ENCODE measurements around the gene VPS33A. TPM values are rescaled to one million over a fixed set of nuclear protein-coding genes. Genes with fewer than 3 reads are reported as not detected.

The VPS33A gene
- total RNA-seq, 2 experiments from 2014 or later: 12.0 to 14.2 TPM

DNA sequence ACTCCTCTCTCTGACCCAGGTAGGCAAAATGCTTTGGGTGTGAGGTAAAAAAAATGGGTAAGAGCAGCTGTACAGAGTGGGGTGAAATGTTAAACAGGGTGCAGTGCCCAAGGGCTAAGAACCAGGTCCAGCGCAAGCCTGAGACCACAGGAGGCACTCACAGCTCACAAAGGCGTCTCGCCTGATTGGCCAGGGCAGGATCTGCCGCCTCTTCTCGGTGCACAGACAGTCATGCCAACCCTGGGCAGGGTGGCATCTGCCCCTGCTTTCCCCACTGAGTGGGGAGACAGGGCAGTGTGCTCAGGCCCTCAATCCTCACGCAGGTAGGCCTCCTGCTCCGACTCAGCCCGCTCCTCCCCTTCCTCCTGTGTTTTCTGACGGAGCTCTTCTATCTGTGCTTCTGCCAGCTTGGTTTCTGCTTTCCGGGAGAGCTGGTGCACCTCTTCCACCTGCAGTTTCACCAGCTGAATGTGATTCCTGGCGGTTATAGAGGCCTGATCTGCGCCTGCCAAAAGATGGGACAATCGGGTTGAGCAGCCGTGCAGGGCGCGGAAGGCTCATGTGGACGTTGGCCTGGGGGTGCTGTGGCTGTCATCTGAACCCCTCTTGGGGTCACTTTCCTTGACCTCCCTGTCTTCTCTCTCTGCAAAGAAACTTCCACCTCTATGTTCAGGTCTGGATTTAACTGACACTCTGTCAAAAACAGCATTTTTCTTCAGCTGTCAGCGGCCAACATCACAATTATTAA is 58.0 kb downstream of the VPS33A start:
- TF ChIP-seq, protein P1, sequence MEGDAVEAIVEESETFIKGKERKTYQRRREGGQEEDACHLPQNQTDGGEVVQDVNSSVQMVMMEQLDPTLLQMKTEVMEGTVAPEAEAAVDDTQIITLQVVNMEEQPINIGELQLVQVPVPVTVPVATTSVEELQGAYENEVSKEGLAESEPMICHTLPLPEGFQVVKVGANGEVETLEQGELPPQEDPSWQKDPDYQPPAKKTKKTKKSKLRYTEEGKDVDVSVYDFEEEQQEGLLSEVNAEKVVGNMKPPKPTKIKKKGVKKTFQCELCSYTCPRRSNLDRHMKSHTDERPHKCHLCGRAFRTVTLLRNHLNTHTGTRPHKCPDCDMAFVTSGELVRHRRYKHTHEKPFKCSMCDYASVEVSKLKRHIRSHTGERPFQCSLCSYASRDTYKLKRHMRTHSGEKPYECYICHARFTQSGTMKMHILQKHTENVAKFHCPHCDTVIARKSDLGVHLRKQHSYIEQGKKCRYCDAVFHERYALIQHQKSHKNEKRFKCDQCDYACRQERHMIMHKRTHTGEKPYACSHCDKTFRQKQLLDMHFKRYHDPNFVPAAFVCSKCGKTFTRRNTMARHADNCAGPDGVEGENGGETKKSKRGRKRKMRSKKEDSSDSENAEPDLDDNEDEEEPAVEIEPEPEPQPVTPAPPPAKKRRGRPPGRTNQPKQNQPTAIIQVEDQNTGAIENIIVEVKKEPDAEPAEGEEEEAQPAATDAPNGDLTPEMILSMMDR (IDR thresholded peaks at IDR 0.05): no peak
- Mint-ChIP-seq H3K9me3 (no peaks in the 10 kb centered on the region), H3K36me3 (ENCODE audit: low read depth) (peaks cover 46% of the 10 kb centered on the region), H3K4me3 (no peak overlapping the region), H3K4me1 (ENCODE audit: low read depth) (peaks cover 9% of the 10 kb centered on the region), H3K27ac (no peak overlapping the region), H3K27me3 (no peaks in the 10 kb centered on the region)
- ChIA-PET POLR2A (no interaction called here), CTCF (no interaction called here)
- DNase-seq: no peak
- intact Hi-C loops (cut with DNase I, micrococcal nuclease): no loop called here
- no peak overlapping the region for H3K4me3 ChIP-seq (ENCODE audit: low read length)
- H3K27ac ChIP-seq (ENCODE audit: low read depth in 1 of 2, low read length in 2 of 2): no peak overlapping the region
- H3K36me3 ChIP-seq (ENCODE audit: insufficient read depth, low read length): peaks cover 49% of the 10 kb centered on the region
- no peak for ATAC-seq (ENCODE audit: poor library complexity)
- no peaks in the 10 kb centered on the region for H3K27me3 ChIP-seq (ENCODE audit: control insufficient read depth in 1 of 2, insufficient read depth in 2 of 2, low read length in 2 of 2)
- peaks cover 6% of the 10 kb centered on the region for H3K4me1 ChIP-seq (ENCODE audit: insufficient read depth, low read length)
- H3K9me3 ChIP-seq (ENCODE audit: control insufficient read depth in 1 of 2, insufficient read depth in 1 of 2, low read length in 2 of 2): no peaks in the 10 kb centered on the region

DNA sequence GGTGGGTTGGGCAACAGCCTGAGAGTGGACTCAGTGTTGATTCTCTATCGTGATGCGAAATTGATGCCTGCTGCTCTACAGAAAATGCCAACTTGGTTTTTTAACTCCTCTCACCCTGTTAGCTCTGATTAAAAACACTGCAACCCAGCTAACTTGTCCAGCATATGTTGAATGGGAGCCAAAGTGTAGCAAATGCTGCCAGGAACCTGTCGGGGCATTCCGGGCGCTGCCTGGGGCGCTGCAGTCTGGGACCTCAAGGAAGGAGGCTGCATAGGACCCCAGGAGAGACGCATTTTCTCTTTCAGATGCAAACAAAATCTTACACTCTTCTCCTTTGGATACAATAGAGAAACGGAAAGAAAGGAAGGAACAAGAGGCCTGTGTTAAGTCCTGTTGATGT is 58.9 kb downstream of the VPS33A start:
- no peaks in the 10 kb centered on the region for H3K9me3 Mint-ChIP-seq
- CTCF ChIA-PET: no interaction called here
- peaks cover 39% of the 10 kb centered on the region for H3K36me3 Mint-ChIP-seq (ENCODE audit: low read depth)
- H3K27ac ChIP-seq (ENCODE audit: low read depth in 1 of 2, low read length in 2 of 2): no peak overlapping the region
- H3K27me3 ChIP-seq (ENCODE audit: control insufficient read depth in 1 of 2, insufficient read depth in 2 of 2, low read length in 2 of 2): peaks cover 0 to 3% of the 10 kb centered on the region in 2 experiments
- no peaks in the 10 kb centered on the region for H3K27me3 Mint-ChIP-seq
- peaks cover 14% of the 10 kb centered on the region for H3K4me1 ChIP-seq (ENCODE audit: insufficient read depth, low read length)
- H3K4me1 Mint-ChIP-seq (ENCODE audit: low read depth): peaks cover 12% of the 10 kb centered on the region
- H3K4me3 Mint-ChIP-seq: no peak overlapping the region
- TF ChIP-seq, protein P1 (IDR thresholded peaks at IDR 0.05): no peak
- ATAC-seq (ENCODE audit: poor library complexity) (no peak), DNase-seq (no peak)
- H3K27ac Mint-ChIP-seq: no peak overlapping the region
- POLR2A ChIA-PET: no interaction called here
- H3K9me3 ChIP-seq (ENCODE audit: control insufficient read depth in 1 of 2, insufficient read depth in 1 of 2, low read length in 2 of 2): no peaks in the 10 kb centered on the region
- peaks cover 42% of the 10 kb centered on the region for H3K36me3 ChIP-seq (ENCODE audit: insufficient read depth, low read length)
- H3K4me3 ChIP-seq (ENCODE audit: low read length): no peak overlapping the region
- intact Hi-C loops (cut with DNase I, micrococcal nuclease): no loop called here

DNA sequence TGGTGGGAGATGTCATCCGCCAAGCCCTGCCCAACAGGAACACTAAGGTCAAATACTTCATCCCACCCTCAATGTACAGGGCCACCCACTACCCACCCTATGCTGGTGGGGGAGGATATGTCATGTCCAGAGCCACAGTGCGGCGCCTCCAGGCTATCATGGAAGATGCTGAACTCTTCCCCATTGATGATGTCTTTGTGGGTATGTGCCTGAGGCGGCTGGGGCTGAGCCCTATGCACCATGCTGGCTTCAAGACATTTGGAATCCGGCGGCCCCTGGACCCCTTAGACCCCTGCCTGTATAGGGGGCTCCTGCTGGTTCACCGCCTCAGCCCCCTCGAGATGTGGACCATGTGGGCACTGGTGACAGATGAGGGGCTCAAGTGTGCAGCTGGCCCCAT is 59.3 kb downstream of the VPS33A start:
- peaks cover 14% of the 10 kb centered on the region for H3K4me1 ChIP-seq (ENCODE audit: insufficient read depth, low read length)
- intact Hi-C loops (cut with DNase I, micrococcal nuclease): no loop called here
- TF ChIP-seq, protein P1 (IDR thresholded peaks at IDR 0.05): no peak
- H3K4me1 Mint-ChIP-seq (ENCODE audit: low read depth): peaks cover 12% of the 10 kb centered on the region
- ChIA-PET POLR2A (interaction anchor here (2.9 kb wide), 1 partner anchor 19 kb away, joined by 15 read pairs; the partner anchor contains the start of gene DIABLO), CTCF (no interaction called here)
- H3K27me3 ChIP-seq (ENCODE audit: control insufficient read depth in 1 of 2, insufficient read depth in 2 of 2, low read length in 2 of 2): peaks cover 0 to 3% of the 10 kb centered on the region in 2 experiments
- DNase-seq: no peak
- H3K36me3 Mint-ChIP-seq (ENCODE audit: low read depth): peaks cover 35% of the 10 kb centered on the region
- no peaks in the 10 kb centered on the region for H3K9me3 ChIP-seq (ENCODE audit: control insufficient read depth in 1 of 2, insufficient read depth in 1 of 2, low read length in 2 of 2)
- peak overlapping the region; percentile 42 for H3K27ac Mint-ChIP-seq
- no peak overlapping the region for H3K4me3 Mint-ChIP-seq
- peaks cover 38% of the 10 kb centered on the region for H3K36me3 ChIP-seq (ENCODE audit: insufficient read depth, low read length)
- no peaks in the 10 kb centered on the region for H3K9me3 Mint-ChIP-seq
- H3K27me3 Mint-ChIP-seq: no peaks in the 10 kb centered on the region
- no peak overlapping the region for H3K4me3 ChIP-seq (ENCODE audit: low read length)
- H3K27ac ChIP-seq (ENCODE audit: low read depth in 1 of 2, low read length in 2 of 2): no peak overlapping the region
- no peak for ATAC-seq (ENCODE audit: poor library complexity)
